Aorta (tissue), 5 donors: Measurements from ENCODE around the gene STK32B. TPM values are rescaled to one million over a fixed set of nuclear protein-coding genes. Genes with fewer than 3 reads are reported as not detected.
"Not testable (repeated sequence)": the region's sequence is repeated elsewhere in the genome, so short reads cannot be mapped to it uniquely, and the experiment has no call there.

ENCODE experiments used
- ATAC-seq: fragments of 200-7000 bp; cut with Tn5 transposase; one replicate; pipeline ENCODE4 v1.9.1; 2022; ENCODE audit warnings: moderate library complexity; ENCODE audit not compliant: low FRiP score
- DNase-seq, 2 donors: peaks; one replicate each; pipeline ENCODE4 v3.0.0-alpha.2; 2020
- H3K27ac ChIP-seq, 2 donors: one replicate each; pipeline ENCODE4 v1.5.1; 2013; ENCODE audit warnings: low read length in 2 of 2, mild to moderate bottlenecking in 2 of 2, moderate library complexity in 2 of 2, control low read depth in 1 of 2, inconsistent platforms in 1 of 2, low read depth in 1 of 2
- H3K27me3 ChIP-seq, 2 donors: one replicate each; pipeline ENCODE4 v1.6.1; 2013; ENCODE audit warnings: control low read depth in 1 of 2, low read length in 1 of 2, mild to moderate bottlenecking in 1 of 2, moderate library complexity in 1 of 2; ENCODE audit not compliant: insufficient read depth in 2 of 2, control insufficient read depth in 1 of 2
- H3K36me3 ChIP-seq, 2 donors: one replicate each; pipeline ENCODE4 v1.6.1; 2013; ENCODE audit warnings: control low read depth in 1 of 2, low read length in 1 of 2, mild to moderate bottlenecking in 1 of 2; ENCODE audit not compliant: insufficient read depth in 2 of 2, control insufficient read depth in 1 of 2
- H3K4me1 ChIP-seq, 2 donors: one replicate each; pipeline ENCODE4 v1.6.1; 2013; ENCODE audit warnings: low read length in 2 of 2, control low read depth in 1 of 2, mild to moderate bottlenecking in 1 of 2, moderate library complexity in 1 of 2; ENCODE audit not compliant: insufficient read depth in 2 of 2, control insufficient read depth in 1 of 2
- H3K4me3 ChIP-seq, 2 donors: one replicate each; pipeline ENCODE4 v1.5.1; 2013; ENCODE audit warnings: low read length in 2 of 2, control low read depth in 1 of 2, mild to moderate bottlenecking in 1 of 2
- H3K9me3 ChIP-seq: one replicate; pipeline ENCODE4 v1.6.1; 2013; ENCODE audit warnings: mild to moderate bottlenecking, low read length; ENCODE audit not compliant: control insufficient read depth
- WGBS, 2 donors: extraction: QIAGEN DNeasy Blood & Tissue Kit; methylation state at CpG; one replicate each; pipeline ENCODE4 v1.1.7; 2013; 5-methylcytosine and 5-hydroxymethylcytosine counted together
- intact Hi-C, 2 donors: fragments of 100-400 bp; cut with DNase I; formaldehyde crosslinking; loops; one replicate each; pipeline versions ENCODE4 v1.14.2 to v1.15.0; 2022
- long read RNA-seq, 2 donors: library from polyadenylated mRNA; unstranded; transcript quantifications; one replicate each; pipeline ENCODE4 v2.0.0, GENCODE V29; 2020 to 2021
- polyA plus RNA-seq, 2 donors: library from polyadenylated mRNA; stranded (reverse); fragments of 200-250 nt; gene quantifications; one replicate each; pipeline ENCODE4 v1.2.3, GENCODE V29; 2013
- total RNA-seq, 2 donors: library from RNA; stranded (reverse); fragmentation: NEBNext Ultra II Directional; extraction: Animal tissue kit (Norgen Biotek cat#: 25700); gene quantifications; one replicate each; pipeline ENCODE4 v1.2.1, GENCODE V29; 2021
- donor health status: healthy with polysubstance abuse.
- donor health status: Bipolar disorder and iron deficiency.
- donor health status: DM: no; HTN: no; CAD: no.
- donor health status: DM: no; HTN: no; CAD: no.
- donor health status: DM: yes; HTN: yes; CAD: no.

Gene STK32B
- 1 to 10 TPM; 2.2 to 4.1 TPM for total RNA-seq
- 1 to 10 TPM in 1 of 2 donors, under 1 TPM in 1; 0.63 to 1.5 TPM for polyA plus RNA-seq
- long read RNA-seq, donor 1, partial matches to known transcripts = 6 of 10 reads
- long read RNA-seq, donor 1, other reads (novel, unspliced or antisense) = 3 of 10 reads
- long read RNA-seq, donor 2, partial matches to known transcripts = 0 of 2 reads
- long read RNA-seq, donor 2, other reads (novel, unspliced or antisense) = 2 of 2 reads

DNA sequence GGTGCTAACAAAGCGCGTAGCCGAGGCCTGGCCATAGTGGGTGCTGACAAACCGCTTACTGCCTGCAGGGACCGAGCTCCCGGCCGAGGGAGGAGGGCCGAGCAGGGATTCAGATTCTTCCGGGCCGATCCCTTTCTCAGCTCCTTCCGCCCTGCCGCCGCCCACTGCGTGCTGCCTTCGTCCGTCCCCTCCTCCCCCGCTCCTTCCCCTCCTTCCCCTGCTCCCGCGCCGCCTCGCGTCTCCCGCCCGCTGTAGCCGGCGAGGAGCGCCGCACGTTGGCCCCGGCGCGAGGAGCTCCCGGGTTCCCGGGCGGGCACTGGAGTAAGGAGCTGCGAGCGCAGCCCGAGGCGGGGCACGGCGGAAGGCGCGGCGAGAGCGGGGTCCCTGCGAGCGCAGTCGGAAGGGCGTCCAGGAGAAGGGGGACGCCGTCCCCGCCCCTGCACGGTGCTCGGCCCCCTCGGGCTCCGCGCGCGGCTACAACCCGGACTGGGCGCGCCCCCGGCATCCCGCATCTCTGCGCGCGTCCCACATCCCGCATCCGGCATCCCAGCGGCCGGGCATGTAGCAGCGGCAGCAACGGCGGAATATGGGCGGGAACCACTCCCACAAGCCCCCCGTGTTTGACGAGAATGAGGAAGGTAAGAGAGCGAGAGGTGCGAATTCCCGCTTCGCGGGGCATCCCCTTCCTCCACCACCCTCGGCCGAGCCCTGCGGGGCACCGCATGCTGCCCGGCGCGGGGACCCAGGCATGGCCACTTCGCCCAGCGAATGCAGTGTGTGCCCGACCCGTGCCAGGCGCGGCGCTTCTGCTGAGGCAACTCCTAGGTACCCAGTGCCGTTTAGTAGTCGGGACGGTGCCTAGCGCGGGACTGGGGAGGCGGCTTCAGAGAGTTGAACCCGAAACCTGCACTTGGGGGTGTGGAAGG is at the start of gene STK32B:
Gene STK32B, plus strand, starts transcription at position 203 of the 926 bp plus-strand sequence.
- H3K27me3 ChIP-seq = no peaks in the 10 kb centered on the region
- H3K4me1 ChIP-seq = no peaks in the 10 kb centered on the region
- H3K36me3 ChIP-seq = no peaks in the 10 kb centered on the region
- 0 to 1% methylated on average over 90 to 103 of the region's 103 CpGs for WGBS, 2 donors
- ATAC-seq = peak; percentile 86
- intact Hi-C loops = loop anchor here in 1 of 2 donors (2.0 kb wide), 1 partner anchor 97 kb away; no protein-coding TSS in a partner anchor
- peak within 1 kb of the TSS; percentile 39 to 40 for H3K4me3 ChIP-seq
- H3K27ac ChIP-seq = no peak within 1 kb of the TSS
- H3K9me3 ChIP-seq = no peaks in the 10 kb centered on the region
- DNase-seq = peak; percentile 81 to 90

DNA sequence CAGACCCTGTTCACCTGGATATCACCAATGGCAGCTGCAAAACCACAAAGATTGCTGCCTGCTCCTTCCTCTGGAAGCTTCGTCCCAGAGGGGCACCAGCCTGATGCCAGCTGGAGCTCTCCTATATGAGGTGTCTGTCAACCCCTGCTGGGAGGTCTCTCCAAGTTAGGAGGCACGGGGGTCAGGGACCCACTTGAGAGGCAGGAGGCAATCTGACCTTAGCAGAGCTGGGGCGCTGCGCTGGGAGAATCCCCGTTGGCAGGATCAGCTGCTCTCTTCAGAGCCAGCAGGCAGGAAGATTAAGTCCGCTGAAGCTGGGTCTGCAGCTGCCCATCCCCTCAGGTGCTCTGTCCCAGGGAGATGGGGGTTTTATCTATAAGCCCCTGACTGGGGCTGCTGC is 49.6 kb upstream of the STK32B start:
- DNase-seq, H3K27ac ChIP-seq, H3K4me1 ChIP-seq, H3K27me3 ChIP-seq, H3K9me3 ChIP-seq, ATAC-seq, H3K36me3 ChIP-seq, H3K4me3 ChIP-seq: not testable (repeated sequence)
- intact Hi-C loops = loop anchor here in 1 of 2 donors (10.0 kb wide), 1 partner anchor 143 kb away; no protein-coding TSS in a partner anchor
- 88 to 89% methylated on average over 6 of the region's 6 CpGs for WGBS, 2 donors

DNA sequence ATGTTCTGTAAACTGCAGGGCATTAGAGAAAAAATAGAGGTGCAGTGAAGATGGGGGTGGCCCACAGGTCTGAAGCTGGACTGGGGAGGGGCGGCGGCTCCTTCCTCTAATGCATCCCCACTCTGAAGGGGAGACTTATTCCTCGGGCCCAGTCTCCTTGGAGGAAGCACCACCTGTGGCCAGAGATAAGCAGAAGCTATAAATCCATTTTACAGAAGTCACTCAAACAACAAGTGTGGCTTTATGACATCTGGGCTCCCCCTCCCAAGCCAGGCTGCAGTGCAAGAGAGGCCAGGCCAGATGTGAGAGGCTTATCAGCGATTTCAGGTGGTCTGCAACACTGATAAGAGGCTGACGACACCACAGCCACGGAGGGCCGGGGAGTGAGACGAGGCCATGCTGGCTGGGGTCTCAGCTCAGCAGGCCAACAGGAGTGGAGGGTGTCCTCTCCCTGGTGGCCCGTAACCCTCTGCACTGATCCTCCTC is 47.9 kb upstream of the STK32B start:
- DNase-seq (no peak), ATAC-seq (no peak)
- Histone ChIP-seq H3K27me3 (no peaks in the 10 kb centered on the region), H3K9me3 (no peaks in the 10 kb centered on the region), H3K4me3 (no peak overlapping the region), H3K4me1 (no peaks in the 10 kb centered on the region), H3K36me3 (no peaks in the 10 kb centered on the region), H3K27ac (no peak overlapping the region)
- WGBS, 2 donors = 85 to 88% methylated on average over 9 of the region's 9 CpGs
- intact Hi-C loops = loop anchor here in 1 of 2 donors (10.0 kb wide), 1 partner anchor 141 kb away; no protein-coding TSS in a partner anchor

- H3K4me3 ChIP-seq = no peak overlapping the region
- 94 to 95% methylated on average over 3 of the region's 3 CpGs for WGBS, 2 donors
- DNase-seq = no peak
- no peaks in the 10 kb centered on the region for H3K4me1 ChIP-seq
- no peak overlapping the region for H3K27ac ChIP-seq
- H3K36me3 ChIP-seq = no peaks in the 10 kb centered on the region
- no peak for ATAC-seq
- H3K27me3 ChIP-seq = no peaks in the 10 kb centered on the region
- H3K9me3 ChIP-seq = no peaks in the 10 kb centered on the region
- intact Hi-C loops = loop anchor here in 1 of 2 donors (10.0 kb wide), 1 partner anchor 141 kb away; no protein-coding TSS in a partner anchor
Measured at GRCh38 chr4:5003918-5004317, 47.4 kb upstream of the STK32B start.

DNA sequence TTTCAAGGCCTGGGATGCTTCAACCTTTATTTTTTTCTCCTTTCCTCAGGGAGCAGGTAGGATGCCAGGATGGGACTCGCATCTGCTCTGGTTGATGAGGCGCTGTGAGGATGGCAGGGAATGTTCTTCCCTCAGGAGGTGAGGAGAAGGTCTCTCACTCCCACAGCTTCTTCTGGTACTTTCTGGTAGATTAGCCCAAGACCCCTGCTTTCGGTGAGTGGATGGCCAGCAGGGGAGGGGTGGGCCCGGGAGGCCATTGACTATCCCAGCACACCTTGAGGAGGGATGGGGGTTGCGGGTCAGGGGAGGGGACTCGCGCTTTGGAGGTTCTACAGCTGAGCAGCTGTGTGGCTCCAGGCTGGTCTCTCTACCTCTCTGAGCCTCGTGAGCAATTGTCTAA is 46.8 kb upstream of the STK32B start:
- no peak overlapping the region for H3K4me3 ChIP-seq
- DNase-seq (no peak), ATAC-seq (no peak)
- H3K36me3 ChIP-seq = no peaks in the 10 kb centered on the region
- intact Hi-C loops = loop anchor here in 1 of 2 donors (10.0 kb wide), 1 partner anchor 140 kb away; no protein-coding TSS in a partner anchor
- H3K27ac ChIP-seq = no peak overlapping the region
- H3K4me1 ChIP-seq = no peaks in the 10 kb centered on the region
- 89 to 91% methylated on average over 8 of the region's 8 CpGs for WGBS, 2 donors
- no peaks in the 10 kb centered on the region for H3K27me3 ChIP-seq
- no peaks in the 10 kb centered on the region for H3K9me3 ChIP-seq

- not testable (repeated sequence) for H3K27ac ChIP-seq, H3K4me3 ChIP-seq, H3K4me1 ChIP-seq, H3K27me3 ChIP-seq, DNase-seq, H3K36me3 ChIP-seq, H3K9me3 ChIP-seq, ATAC-seq
- 83 to 91% methylated on average over 11 of the region's 11 CpGs for WGBS, 2 donors
- intact Hi-C loops = loop anchor here in 1 of 2 donors (10.0 kb wide), 1 partner anchor 138 kb away; no protein-coding TSS in a partner anchor
Measured at GRCh38 chr4:5006932-5007331, 44.3 kb upstream of the STK32B start.

- intact Hi-C loops = loop anchor here in 1 of 2 donors (10.0 kb wide), 1 partner anchor 135 kb away; no protein-coding TSS in a partner anchor
- WGBS, 2 donors = 15 to 21% methylated on average over 3 of the region's 3 CpGs
- H3K4me1 ChIP-seq = no peaks in the 10 kb centered on the region
- H3K36me3 ChIP-seq = no peaks in the 10 kb centered on the region
- H3K9me3 ChIP-seq = no peaks in the 10 kb centered on the region
- no peak overlapping the region for H3K27ac ChIP-seq
- H3K4me3 ChIP-seq = no peak overlapping the region
- no peak for ATAC-seq
- H3K27me3 ChIP-seq = no peaks in the 10 kb centered on the region
- no peak for DNase-seq
Measured at GRCh38 chr4:5009796-5010195, 41.5 kb upstream of the STK32B start.

- H3K4me1 ChIP-seq = no peaks in the 10 kb centered on the region
- H3K9me3 ChIP-seq = no peaks in the 10 kb centered on the region
- no peaks in the 10 kb centered on the region for H3K36me3 ChIP-seq
- no peak overlapping the region for H3K4me3 ChIP-seq
- H3K27me3 ChIP-seq = no peaks in the 10 kb centered on the region
- intact Hi-C loops = no loop called here
- no peak overlapping the region for H3K27ac ChIP-seq
- no peak for ATAC-seq
- 96 to 100% methylated on average over 2 of the region's 2 CpGs for WGBS, 2 donors
- DNase-seq = no peak
Measured at GRCh38 chr4:5010984-5011383, 40.3 kb upstream of the STK32B start.
